Psoas muscle (tissue), 8 donors: ENCODE measurements around the gene NAT10. TPM values are rescaled to one million over a fixed set of nuclear protein-coding genes. Genes with fewer than 3 reads are reported as not detected.

Experiments
- ATAC-seq, 4 donors: fragments of 200-7000 bp; cut with Tn5 transposase; one replicate each; pipeline ENCODE4 v1.9.1; 2020; ENCODE audit warnings: moderate library complexity in 3 of 4, mild to moderate bottlenecking in 2 of 4
- DNase-seq, 2 donors: peaks; one replicate each; pipeline ENCODE4 v3.0.0-alpha.2; 2020
- H3K27ac ChIP-seq: fragments of 200-600 bp; one replicate; pipeline ENCODE4 v1.8.0; 2022
- H3K27me3 ChIP-seq, 3 donors: fragments of 200-600 bp in 1 of 3; one replicate each; pipeline versions ENCODE4 v1.6.1 to v1.8.0; 2013 to 2022; ENCODE audit warnings: low read length in 2 of 3, mild to moderate bottlenecking in 2 of 3, moderate library complexity in 1 of 3; ENCODE audit not compliant: insufficient read depth in 3 of 3
- H3K36me3 ChIP-seq, 2 donors: fragments of 200-600 bp in 1 of 2; one replicate each; pipeline versions ENCODE4 v1.6.1 to v1.8.0; 2013 to 2022; ENCODE audit warnings: low read depth in 1 of 2, mild to moderate bottlenecking in 1 of 2, moderate library complexity in 1 of 2; ENCODE audit not compliant: insufficient read depth in 1 of 2
- H3K4me1 ChIP-seq: fragments of 200-600 bp; one replicate; pipeline ENCODE4 v1.8.0; 2022
- H3K4me3 ChIP-seq: fragments of 200-600 bp; one replicate; pipeline ENCODE4 v1.8.0; 2022; ENCODE audit warnings: mild to moderate bottlenecking
- H3K9me3 ChIP-seq: fragments of 200-600 bp; one replicate; pipeline ENCODE4 v1.8.0; 2022
- CTCF ChIP-seq: fragments of 200-600 bp; IDR thresholded peaks from one replicate; pipeline ENCODE4 v1.8.0; 2022; ENCODE audit warnings: antibody characterized with exemption
- WGBS, 3 donors: extraction: QIAGEN DNeasy Blood & Tissue Kit; methylation state at CpG; one replicate each; pipeline versions ENCODE4 v1.1.6 to v1.1.7; 2013; 5-methylcytosine and 5-hydroxymethylcytosine counted together
- intact Hi-C, 2 donors: fragments of 100-400 bp; cut with DNase I; formaldehyde crosslinking; loops; one replicate each; pipeline versions ENCODE4 v1.11.0 to v1.14.2; 2022
- polyA plus RNA-seq, 3 donors: library from polyadenylated mRNA; stranded (reverse); fragments of 200-250 nt; gene quantifications; one replicate each; pipeline ENCODE4 v1.2.3, GENCODE V29; 2013
- total RNA-seq, 4 donors: library from RNA; stranded (reverse); fragmentation: NEBNext Ultra II Directional in 2 of 4; extraction: Animal tissue kit (Norgen Biotek cat#: 25700) in 2 of 4; gene quantifications; one replicate each; pipeline versions ENCODE4 v1.2.1 to v1.2.4, GENCODE V29; 2021 to 2023
- donor health status: healthy with polysubstance abuse.
- donor health status: DM: no; HTN: no; CAD: no; lungs with moderate emphysema.
- donor health status: Bipolar disorder and iron deficiency.
- donor health status: healthy.
- donor health status: DM: yes; HTN: yes; CAD: no.
- donor health status: DM: no; HTN: no; CAD: no.
- donor health status: DM: no; HTN: no; CAD: no.
- donor health status: DM: yes; HTN: yes; CAD: no.

Gene NAT10
- total and polyA plus RNA-seq, 7 donors, result 21.0 to 51.5 (median 29.1) TPM

- H3K36me3 ChIP-seq, result peaks cover 6 to 89% of the 10 kb centered on the region in 2 donors
- no peaks in the 10 kb centered on the region for H3K27me3 ChIP-seq
- no peaks in the 10 kb centered on the region for H3K9me3 ChIP-seq
- no peak for TF ChIP-seq CTCF
- H3K4me3 ChIP-seq, result no peak overlapping the region
- no peaks in the 10 kb centered on the region for H3K4me1 ChIP-seq
- 89 to 94% (median 91%) methylated on average over 5 of the region's 5 CpGs for WGBS, 3 donors
- intact Hi-C loops, result loop anchor here in 1 of 2 donors (10.0 kb wide), 2 partner anchors 306 to 1664 kb away; no protein-coding TSS in a partner anchor
- DNase-seq (no peak), ATAC-seq (no peak)
- H3K27ac ChIP-seq, result no peak overlapping the region
These were observed 45.7 kb downstream of the NAT10 start for GRCh38 chr11:34151166-34151565.

GRCh38 chr11:34151916-34152845, 46.8 kb downstream of the NAT10 start:
- no peak for TF ChIP-seq CTCF
- ATAC-seq (no peak), DNase-seq (no peak)
- peaks cover 6 to 79% of the 10 kb centered on the region in 2 donors for H3K36me3 ChIP-seq
- no peaks in the 10 kb centered on the region for H3K4me1 ChIP-seq
- H3K27me3 ChIP-seq, result no peaks in the 10 kb centered on the region
- 81 to 87% (median 84%) methylated on average over 16 to 18 of the region's 18 CpGs for WGBS, 3 donors
- no peak overlapping the region for H3K27ac ChIP-seq
- H3K9me3 ChIP-seq, result no peaks in the 10 kb centered on the region
- no peak overlapping the region for H3K4me3 ChIP-seq
- intact Hi-C loops, result loop anchor here in 1 of 2 donors (10.0 kb wide), 2 partner anchors 307 to 1663 kb away; no protein-coding TSS in a partner anchor

- H3K27me3 ChIP-seq, result no peaks in the 10 kb centered on the region
- no peaks in the 10 kb centered on the region for H3K4me1 ChIP-seq
- ATAC-seq, result peak in 2 of 4 donors; percentile 11 to 29
- intact Hi-C loops, result loop anchor here in 1 of 2 donors (10.0 kb wide), 2 partner anchors 309 to 1661 kb away; no protein-coding TSS in a partner anchor
- WGBS, 3 donors, result 69 to 75% (median 69%) methylated on average over 16 of the region's 16 CpGs
- no peaks in the 10 kb centered on the region for H3K9me3 ChIP-seq
- peaks cover 6 to 75% of the 10 kb centered on the region in 2 donors for H3K36me3 ChIP-seq
- H3K27ac ChIP-seq, result no peak overlapping the region
- TF ChIP-seq CTCF, result no peak
- H3K4me3 ChIP-seq, result no peak overlapping the region
- DNase-seq, result peak in 1 of 2 donors; percentile 34
These were observed 48.8 kb downstream of the NAT10 start for GRCh38 chr11:34154059-34154875.

- DNase-seq, result no peak
- no peak overlapping the region for H3K4me3 ChIP-seq
- no peak for ATAC-seq
- no peaks in the 10 kb centered on the region for H3K27me3 ChIP-seq
- WGBS, 3 donors, result 66 to 82% (median 68%) methylated on average over 15 of the region's 15 CpGs
- no peaks in the 10 kb centered on the region for H3K9me3 ChIP-seq
- no peak overlapping the region for H3K27ac ChIP-seq
- intact Hi-C loops, result loop anchor here in 1 of 2 donors (10.0 kb wide), 2 partner anchors 310 to 1660 kb away; no protein-coding TSS in a partner anchor
- no peak for TF ChIP-seq CTCF
- H3K4me1 ChIP-seq, result no peaks in the 10 kb centered on the region
- peaks cover 6 to 75% of the 10 kb centered on the region in 2 donors for H3K36me3 ChIP-seq
These were observed 49.8 kb downstream of the NAT10 start for GRCh38 chr11:34155057-34155756.
